Endothelial cell of umbilical vein (primary cell): Measurements from ENCODE around the gene AMBP. TPM values are rescaled to one million over a fixed set of nuclear protein-coding genes. Genes with fewer than 3 reads are reported as not detected.

Source experiments
- BruUV-seq: library from RNA; stranded (reverse); fragments of 400-500 nt; replicated peaks from 2 replicates; lab custom pipeline; 2021; lab: Mats Ljungman, UMichigan
- CTCF ChIA-PET: fragments of 300-600, 350-600 bp; sonication (Branson Sonifier 250); formaldehyde crosslinking; loops from one replicate; lab custom pipeline; 2021; ENCODE audit warnings: antibody characterized with exemption, inconsistent platforms; lab: Charles Lee
- POLR2A ChIA-PET: fragments of 300-600, 350-600 bp; sonication (Branson Sonifier 250); formaldehyde crosslinking; loops from one replicate; lab custom pipeline; 2021; ENCODE audit warnings: antibody characterized with exemption, inconsistent platforms; lab: Charles Lee
- DNase-seq: peaks from one replicate; pipeline ENCODE4 v3.0.0-alpha.2; 2011; ENCODE audit warnings: low read depth, low spot score
- FAIRE-seq: peaks from 2 replicates; lab custom pipeline; 2011; peaks lifted over from hg19 to GRCh38; lab: Jason Lieb, UNC
- H2AFZ ChIP-seq: 2 replicates; pipeline ENCODE4 v1.6.0; 2012; ENCODE audit warnings: low read depth, low read length, control low read depth, inconsistent platforms
- H3K27ac ChIP-seq: 2 replicates; pipeline ENCODE4 v1.5.1; 2011; ENCODE audit warnings: low read depth, mild to moderate bottlenecking, control low read depth, low read length, moderate library complexity; ENCODE audit not compliant: insufficient read depth
- H3K27me3 ChIP-seq, 2 experiments: 2 replicates each; pipeline versions ENCODE4 v1.6.0 to v1.6.1; 2011; ENCODE audit warnings: low read length in 2 of 2, mixed read lengths in 1 of 2; ENCODE audit not compliant: control insufficient read depth in 2 of 2, insufficient read depth in 2 of 2
- H3K36me3 ChIP-seq, 2 experiments: 2 replicates in 1 of 2; 3 replicates in 1 of 2; pipeline ENCODE4 v1.5.1; 2011; ENCODE audit warnings: low read length in 2 of 2, mild to moderate bottlenecking in 1 of 2, moderate library complexity in 1 of 2; ENCODE audit not compliant: control insufficient read depth in 2 of 2, insufficient read depth in 2 of 2; ENCODE audit errors: extremely low read depth in 1 of 2
- H3K4me1 ChIP-seq: 3 replicates; pipeline ENCODE4 v1.5.1; 2011; ENCODE audit warnings: mild to moderate bottlenecking, low read length; ENCODE audit not compliant: control insufficient read depth, insufficient read depth; ENCODE audit errors: extremely low read depth
- H3K4me2 ChIP-seq: 2 replicates; pipeline ENCODE4 v1.6.1; 2011; ENCODE audit warnings: low read length, control low read depth, mixed read lengths; ENCODE audit not compliant: insufficient read depth
- H3K4me3 ChIP-seq, 3 experiments: fragments of 200-600 bp in 1 of 3; sonication (generic), shearing (Covaris generic) in 1 of 3; replicated peaks in 1 of 3; 2 replicates each; pipeline ENCODE4 v1.5.1; 2011 to 2016; ENCODE audit warnings: control low read depth in 3 of 3, low read length in 3 of 3, mild to moderate bottlenecking in 2 of 3, inconsistent platforms in 1 of 3, low read depth in 1 of 3, moderate library complexity in 1 of 3; ENCODE audit not compliant: insufficient read depth in 1 of 3
- H3K79me2 ChIP-seq: 2 replicates; pipeline ENCODE4 v1.6.0; 2012; ENCODE audit warnings: low read length, inconsistent platforms; ENCODE audit not compliant: control insufficient read depth, insufficient read depth
- H3K9ac ChIP-seq: replicated peaks from 2 replicates; pipeline ENCODE3; 2011; ENCODE audit warnings: low read length, control low read depth; ENCODE audit not compliant: insufficient read depth; ENCODE audit errors: extremely low read depth
- H3K9me1 ChIP-seq: replicated peaks from 3 replicates; pipeline ENCODE4 v1.6.0; 2011; ENCODE audit warnings: mild to moderate bottlenecking, low read length; ENCODE audit not compliant: control insufficient read depth, insufficient read depth; ENCODE audit errors: extremely low read depth
- H3K9me3 ChIP-seq: replicated peaks from 2 replicates; pipeline ENCODE4 v1.5.1; 2012; ENCODE audit warnings: low read length, inconsistent platforms; ENCODE audit not compliant: control insufficient read depth, insufficient read depth
- H4K20me1 ChIP-seq: replicated peaks from 2 replicates; pipeline ENCODE3; 2011; ENCODE audit warnings: mild to moderate bottlenecking, low read length; ENCODE audit not compliant: control insufficient read depth, insufficient read depth; ENCODE audit errors: extremely low read depth
- EZH2 ChIP-seq: IDR thresholded peaks from 2 replicates; pipeline ENCODE4 v1.6.1; 2012; ENCODE audit warnings: borderline replicate concordance, low read depth, mild to moderate bottlenecking, moderate library complexity, low read length, inconsistent platforms; ENCODE audit not compliant: severe bottlenecking
- FOS ChIP-seq: IDR thresholded peaks from 2 replicates; pipeline ENCODE4 v1.6.1; 2011; ENCODE audit warnings: mild to moderate bottlenecking, low read length, moderate library complexity, borderline replicate concordance; ENCODE audit not compliant: insufficient read depth
- JUN ChIP-seq: IDR thresholded peaks from 2 replicates; pipeline ENCODE4 v1.6.1; 2011; ENCODE audit warnings: borderline replicate concordance, low read depth; ENCODE audit not compliant: insufficient read length, insufficient read depth
- MAX ChIP-seq: IDR thresholded peaks from 2 replicates; pipeline ENCODE4 v1.6.1; 2011; ENCODE audit not compliant: insufficient read depth, insufficient read length
- MYC ChIP-seq: IDR thresholded peaks from one replicate; pipeline ENCODE4 v1.6.1; 2011; ENCODE audit warnings: mild to moderate bottlenecking, low read depth, low read length
- POLR2AphosphoS5 ChIP-seq: IDR thresholded peaks from 2 replicates; pipeline ENCODE4 v1.6.1; 2012; ENCODE audit warnings: low read depth, mild to moderate bottlenecking, control low read depth, low read length, moderate library complexity; ENCODE audit not compliant: insufficient read depth
- dilution Hi-C: fragments of 300-500 bp; cut with MboI; formaldehyde crosslinking; loops from one replicate; pipeline ENCODE4 v1.15.0; 2019; ENCODE audit warnings: low sequenced_read_pairs; ENCODE audit not compliant: extremely low pct_ligation_motif_present
- intact Hi-C: fragments of 100-400 bp; cut with micrococcal nuclease; formaldehyde crosslinking; loops from one replicate; pipeline ENCODE4 v1.10.0; 2022
- polyA plus RNA-seq, 4 experiments: library from polyadenylated mRNA; depleted of rRNA in 3 of 4; stranded (reverse) in 3 of 4; unstranded in 1 of 4; fragments of >200 nt; gene quantifications; 2 replicates each; pipeline versions ENCODE4 v1.2.1 to v1.2.3, GENCODE V29; 2011 to 2012; ENCODE audit warnings: missing spikeins in 1 of 4
- total RNA-seq: library from RNA; stranded (reverse); gene quantifications from 2 replicates; pipeline ENCODE4 v1.2.3, GENCODE V29; 2021

The AMBP gene
- total and polyA plus RNA-seq, 2 donors (not counting 3 experiments of a cell fraction or from before 2014, with no cell fraction given) = not detected

- ChIA-PET CTCF (interaction anchor here (0.6 kb wide), 1 partner anchor 172 kb away, joined by 3 read pairs; no protein-coding TSS in a partner anchor), POLR2A (no interaction called here)
- Histone ChIP-seq H3K4me3 (no peak overlapping the region), H3K79me2 (no peaks in the 10 kb centered on the region), H3K27ac (no peak overlapping the region), H3K9ac (no peak overlapping the region), H3K9me3 (no peaks in the 10 kb centered on the region), H4K20me1 (no peaks in the 10 kb centered on the region), H3K4me2 (no peak overlapping the region), H3K9me1 (no peaks in the 10 kb centered on the region), H3K36me3 (peaks cover 21 to 42% of the 10 kb centered on the region in 2 experiments), H3K27me3 (no peaks in the 10 kb centered on the region), H2AFZ (no peak overlapping the region), H3K4me1 (peaks cover 4% of the 10 kb centered on the region)
- DNase-seq (no peak), FAIRE-seq (no peak)
- no TSS peak for BruUV-seq
- TF ChIP-seq JUN = no peak
- TF ChIP-seq FOS = no peak
- no peak for TF ChIP-seq EZH2
- no peak for TF ChIP-seq POLR2AphosphoS5
- no peak for TF ChIP-seq MYC
- TF ChIP-seq MAX = no peak
- dilution Hi-C loops = no loop called here
- intact Hi-C loops = no loop called here
Observed at GRCh38 chr9:114048533-114049415, 29.3 kb downstream of the AMBP start.
